Neutrophil (primary cell): ENCODE results near the gene RYR2.

Source experiments
- H3K27ac ChIP-seq: fragments of 200-600 bp; sonication (generic); 2 replicates; pipeline ENCODE4 v1.5.1; 2016; ENCODE audit warnings: mild to moderate bottlenecking, moderate library complexity
- H3K27me3 ChIP-seq: fragments of 200-600 bp; sonication (generic); 2 replicates; pipeline ENCODE4 v1.6.0; 2016; ENCODE audit warnings: mild to moderate bottlenecking
- H3K36me3 ChIP-seq: fragments of 200-600 bp; sonication (generic); 2 replicates; pipeline ENCODE4 v1.5.1; 2017
- H3K4me1 ChIP-seq, 2 experiments: fragments of 200-600 bp in 1 of 2; sonication (generic) in 1 of 2; 1 replicate in 1 of 2; 2 replicates in 1 of 2; pipeline versions ENCODE4 v1.5.1 to v1.6.1; 2013 to 2016; ENCODE audit warnings: low read depth in 1 of 2, low read length in 1 of 2, mild to moderate bottlenecking in 1 of 2, moderate library complexity in 1 of 2; ENCODE audit not compliant: control insufficient read depth in 1 of 2, insufficient read depth in 1 of 2
- H3K4me3 ChIP-seq, 2 experiments: fragments of 200-600 bp in 1 of 2; sonication (generic) in 1 of 2; 1 replicate in 1 of 2; 2 replicates in 1 of 2; pipeline ENCODE4 v1.5.1; 2013 to 2016; ENCODE audit warnings: low read depth in 1 of 2, low read length in 1 of 2, mild to moderate bottlenecking in 1 of 2, moderate library complexity in 1 of 2
- H3K9me3 ChIP-seq: fragments of 200-600 bp; sonication (generic); 2 replicates; pipeline ENCODE4 v1.5.1; 2016
- CTCF ChIP-seq: fragments of 200-600 bp; sonication (generic); IDR thresholded peaks from 2 replicates; pipeline ENCODE4 v1.5.1; 2016; ENCODE audit warnings: antibody characterized with exemption

Gene RYR2

GRCh38 chr1:237670302-237670701 lies 628.3 kb downstream of the RYR2 start:
- no peak for TF ChIP-seq CTCF
- Histone ChIP-seq H3K4me1 (no peaks in the 10 kb centered on the region), H3K27ac (no peak overlapping the region), H3K36me3 (no peaks in the 10 kb centered on the region), H3K4me3 (no peak overlapping the region), H3K9me3 (no peaks in the 10 kb centered on the region), H3K27me3 (no peaks in the 10 kb centered on the region)

GRCh38 chr1:237671262-237671661 lies 629.3 kb downstream of the RYR2 start:
- Histone ChIP-seq H3K9me3 (no peaks in the 10 kb centered on the region), H3K27me3 (no peaks in the 10 kb centered on the region), H3K4me1 (no peaks in the 10 kb centered on the region), H3K36me3 (no peaks in the 10 kb centered on the region), H3K4me3 (no peak overlapping the region), H3K27ac (no peak overlapping the region)
- TF ChIP-seq CTCF: no peak

- Histone ChIP-seq H3K27ac (no peak overlapping the region), H3K36me3 (no peaks in the 10 kb centered on the region), H3K27me3 (no peaks in the 10 kb centered on the region), H3K4me1 (no peaks in the 10 kb centered on the region), H3K9me3 (no peaks in the 10 kb centered on the region), H3K4me3 (no peak overlapping the region)
- no peak for TF ChIP-seq CTCF
Observed at GRCh38 chr1:237671935-237672334, 630.0 kb downstream of the RYR2 start.

GRCh38 chr1:237672748-237673147 lies 630.8 kb downstream of the RYR2 start:
- no peak for TF ChIP-seq CTCF
- no peaks in the 10 kb centered on the region for H3K27me3 ChIP-seq

GRCh38 chr1:237673631-237674030 lies 631.6 kb downstream of the RYR2 start:
- Histone ChIP-seq H3K4me3 (no peak overlapping the region), H3K9me3 (no peaks in the 10 kb centered on the region), H3K27me3 (no peaks in the 10 kb centered on the region), H3K27ac (no peak overlapping the region), H3K4me1 (no peaks in the 10 kb centered on the region), H3K36me3 (no peaks in the 10 kb centered on the region)
- no peak for TF ChIP-seq CTCF

More at GRCh38 chr1:237672748-237673147, 630.8 kb downstream of the RYR2 start:
- Histone ChIP-seq H3K4me3 (no peak overlapping the region), H3K27ac (no peak overlapping the region), H3K4me1 (no peaks in the 10 kb centered on the region), H3K36me3 (no peaks in the 10 kb centered on the region), H3K9me3 (no peaks in the 10 kb centered on the region)

- H3K4me1 ChIP-seq: no peaks in the 10 kb centered on the region
- no peaks in the 10 kb centered on the region for H3K36me3 ChIP-seq
- H3K4me3 ChIP-seq: no peak overlapping the region
- H3K9me3 ChIP-seq: no peaks in the 10 kb centered on the region
- no peak overlapping the region for H3K27ac ChIP-seq
- H3K27me3 ChIP-seq: no peaks in the 10 kb centered on the region
- TF ChIP-seq CTCF: no peak
Observed at GRCh38 chr1:237677979-237678378, 636.0 kb downstream of the RYR2 start.
